SU-DHL-6 (cell line): ENCODE results near the gene DOCK10.

Experiments
- H2AFZ ChIP-seq: fragments of 200-600 bp; sonication (generic); 2 replicates; pipeline ENCODE4 v1.6.1; 2014; ENCODE audit warnings: low read depth, mild to moderate bottlenecking, moderate library complexity, mixed read lengths, antibody characterized with exemption, low read length; ENCODE audit not compliant: severe bottlenecking
- H3F3A ChIP-seq: fragments of 200-600 bp; shearing (Covaris generic); 2 replicates; pipeline ENCODE4 v1.6.0; 2016; ENCODE audit warnings: antibody characterized with exemption, mild to moderate bottlenecking; ENCODE audit not compliant: insufficient read depth
- H3K27ac ChIP-seq: fragments of 200-600 bp; sonication (generic); 2 replicates; pipeline ENCODE4 v1.5.1; 2016; ENCODE audit warnings: low read depth, mild to moderate bottlenecking, low read length, moderate library complexity, mixed read lengths
- H3K27me3 ChIP-seq: fragments of 200-600 bp; sonication (generic), shearing (Covaris generic); 2 replicates; pipeline ENCODE4 v1.6.0; 2014; ENCODE audit warnings: mild to moderate bottlenecking, low read length
- H3K36me3 ChIP-seq: fragments of 200-600 bp; sonication (generic); 2 replicates; pipeline ENCODE4 v1.6.1; 2014; ENCODE audit warnings: mild to moderate bottlenecking, low read length, mixed read lengths
- H3K4me2 ChIP-seq: fragments of 300-600, 200-600 bp; shearing (Covaris generic), sonication (generic); 2 replicates; pipeline ENCODE4 v1.6.0; 2014; ENCODE audit warnings: low read length, low read depth, mild to moderate bottlenecking; ENCODE audit not compliant: poor library complexity, severe bottlenecking
- H3K4me3 ChIP-seq: fragments of 200-600 bp; sonication (generic); 2 replicates; pipeline ENCODE4 v1.5.1; 2014; ENCODE audit warnings: antibody characterized with exemption, low read length, mild to moderate bottlenecking, mixed read lengths; ENCODE audit not compliant: insufficient read depth, poor library complexity, severe bottlenecking
- H3K79me2 ChIP-seq: fragments of 200-600 bp; sonication (generic); 2 replicates; pipeline ENCODE4 v1.6.1; 2014; ENCODE audit warnings: mild to moderate bottlenecking, low read length, moderate library complexity; ENCODE audit not compliant: insufficient read depth
- H3K9ac ChIP-seq: fragments of 200-600 bp; sonication (generic); 2 replicates; pipeline ENCODE4 v1.7.0; 2014; ENCODE audit warnings: mild to moderate bottlenecking, low read length
- H3K9me2 ChIP-seq: fragments of 200-600 bp; sonication (generic); replicated peaks from 2 replicates; pipeline ENCODE4 v1.6.1; 2014; ENCODE audit warnings: low read length; ENCODE audit not compliant: insufficient read depth
- H3K9me3 ChIP-seq: fragments of 200-600 bp; sonication (generic); 2 replicates; pipeline ENCODE4 v1.6.1; 2014; ENCODE audit warnings: low read length, mixed read lengths; ENCODE audit not compliant: insufficient read depth
- H4K20me1 ChIP-seq: fragments of 200-600 bp; sonication (generic); 2 replicates; pipeline ENCODE4 v1.6.1; 2014; ENCODE audit warnings: low read depth, mild to moderate bottlenecking, antibody characterized with exemption, low read length, moderate library complexity, mixed read lengths
- CTCF ChIP-seq: fragments of 200-600 bp; sonication (generic); IDR thresholded peaks from one replicate; pipeline ENCODE4 v1.5.1; 2017; ENCODE audit warnings: antibody characterized with exemption, mild to moderate bottlenecking, low read length, moderate library complexity; ENCODE audit not compliant: insufficient read depth, poor library complexity, severe bottlenecking
- EZH2phosphoT487 ChIP-seq: fragments of 200-600 bp; sonication (generic), shearing (Covaris generic); conservative IDR thresholded peaks from 2 replicates; pipeline ENCODE4 v1.6.1; 2018; ENCODE audit warnings: mild to moderate bottlenecking, antibody characterized with exemption, low read length, moderate library complexity, mixed read lengths

Gene DOCK10

DNA sequence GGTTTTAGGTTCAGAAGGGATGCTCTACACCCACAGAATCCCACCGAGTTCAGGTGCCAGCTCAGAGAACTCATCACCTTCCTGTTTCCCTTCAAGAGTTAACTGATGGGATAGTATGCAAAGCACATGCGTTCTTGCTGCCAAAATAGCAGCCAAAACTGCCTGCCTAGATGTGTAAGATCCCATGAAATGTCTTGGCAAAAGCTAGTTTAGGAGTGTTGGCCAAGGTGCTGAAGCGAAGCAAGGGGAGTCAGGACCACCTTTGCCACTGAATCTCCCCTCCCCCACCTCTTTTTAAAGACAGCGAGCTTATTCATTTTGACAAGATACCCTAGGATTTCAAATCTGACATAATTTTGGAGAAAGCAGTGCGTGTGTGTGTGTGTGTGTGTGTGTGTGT, 2.1 kb downstream of the DOCK10 start:
- no peaks in the 10 kb centered on the region for H4K20me1 ChIP-seq
- H3K9me3 ChIP-seq = no peaks in the 10 kb centered on the region
- no peaks in the 10 kb centered on the region for H3F3A ChIP-seq
- H3K36me3 ChIP-seq = no peaks in the 10 kb centered on the region
- no peak overlapping the region for H3K9ac ChIP-seq
- H3K79me2 ChIP-seq = no peaks in the 10 kb centered on the region
- H3K27me3 ChIP-seq = no peaks in the 10 kb centered on the region; the same call in 1 of the 2 replicates
- no peak overlapping the region for H2AFZ ChIP-seq
- H3K9me2 ChIP-seq = no peaks in the 10 kb centered on the region
- H3K4me3 ChIP-seq = no peak overlapping the region
- TF ChIP-seq EZH2phosphoT487 (no peak), CTCF (no peak)
- H3K27ac ChIP-seq = no peak overlapping the region
- H3K4me2 ChIP-seq = no peak overlapping the region

DNA sequence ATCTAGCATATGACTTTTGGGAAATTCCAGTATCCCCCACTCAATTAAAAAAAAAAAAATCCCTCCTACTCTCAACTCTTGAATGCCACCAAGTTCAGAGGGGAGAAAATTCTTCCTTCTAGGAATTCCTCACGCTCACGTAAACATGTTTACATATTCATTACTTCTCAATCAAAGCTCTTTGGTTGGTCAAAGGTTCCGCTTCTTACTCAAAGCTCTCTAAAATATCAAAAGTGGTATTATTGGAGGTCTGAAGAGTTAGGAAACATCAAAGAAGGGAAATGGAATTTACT, 4.1 kb downstream of the DOCK10 start:
- Histone ChIP-seq H3K4me3 (no peak overlapping the region), H3F3A (no peaks in the 10 kb centered on the region), H2AFZ (no peak overlapping the region), H3K9me2 (no peaks in the 10 kb centered on the region), H3K27me3 (no peaks in the 10 kb centered on the region), H4K20me1 (no peaks in the 10 kb centered on the region), H3K9ac (no peak overlapping the region), H3K9me3 (no peaks in the 10 kb centered on the region), H3K27ac (no peak overlapping the region), H3K4me2 (no peak overlapping the region), H3K79me2 (no peaks in the 10 kb centered on the region), H3K36me3 (no peaks in the 10 kb centered on the region)
- TF ChIP-seq EZH2phosphoT487 (no peak), CTCF (no peak)

GRCh38 chr2:225037415-225038230, 4.6 kb downstream of the DOCK10 start:
- Histone ChIP-seq H3K36me3 (no peaks in the 10 kb centered on the region), H3K27ac (no peak overlapping the region), H3K27me3 (no peaks in the 10 kb centered on the region), H2AFZ (no peak overlapping the region), H3F3A (no peaks in the 10 kb centered on the region), H3K9me3 (no peaks in the 10 kb centered on the region), H4K20me1 (no peaks in the 10 kb centered on the region), H3K4me3 (no peak overlapping the region), H3K4me2 (no peak overlapping the region), H3K79me2 (no peaks in the 10 kb centered on the region), H3K9me2 (no peaks in the 10 kb centered on the region), H3K9ac (no peak overlapping the region)
- no peak for TF ChIP-seq EZH2phosphoT487

DNA sequence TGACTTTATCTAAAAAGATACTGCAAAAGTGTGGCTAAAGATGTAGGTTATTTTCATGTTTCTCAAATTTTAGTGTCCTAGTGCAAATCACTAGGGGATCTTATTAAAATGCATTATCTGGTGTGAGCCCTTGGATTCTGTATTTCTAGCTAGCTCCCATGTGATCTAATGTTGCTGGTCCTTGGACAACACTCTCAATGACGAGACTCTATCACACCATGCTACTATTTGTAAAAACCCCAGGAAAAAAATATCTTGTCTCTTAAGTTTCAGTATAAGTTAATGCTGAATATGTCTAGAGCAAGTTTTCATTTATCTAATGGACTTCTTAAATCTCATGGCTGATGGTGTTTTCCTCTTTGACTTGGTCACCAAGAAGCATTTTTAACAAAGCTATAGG, 5.8 kb downstream of the DOCK10 start:
- Histone ChIP-seq H3K27ac (no peak overlapping the region), H3K79me2 (no peaks in the 10 kb centered on the region), H3K36me3 (no peaks in the 10 kb centered on the region), H3K9me3 (no peaks in the 10 kb centered on the region), H2AFZ (no peak overlapping the region), H4K20me1 (no peaks in the 10 kb centered on the region), H3K27me3 (no peaks in the 10 kb centered on the region), H3F3A (no peaks in the 10 kb centered on the region), H3K9me2 (no peaks in the 10 kb centered on the region), H3K4me2 (no peak overlapping the region), H3K4me3 (no peak overlapping the region), H3K9ac (no peak overlapping the region)
- TF ChIP-seq EZH2phosphoT487 = no peak
- no peak for TF ChIP-seq CTCF
